ENCODE data around the gene SDHAF2.

SDHAF2 gene

DNA sequence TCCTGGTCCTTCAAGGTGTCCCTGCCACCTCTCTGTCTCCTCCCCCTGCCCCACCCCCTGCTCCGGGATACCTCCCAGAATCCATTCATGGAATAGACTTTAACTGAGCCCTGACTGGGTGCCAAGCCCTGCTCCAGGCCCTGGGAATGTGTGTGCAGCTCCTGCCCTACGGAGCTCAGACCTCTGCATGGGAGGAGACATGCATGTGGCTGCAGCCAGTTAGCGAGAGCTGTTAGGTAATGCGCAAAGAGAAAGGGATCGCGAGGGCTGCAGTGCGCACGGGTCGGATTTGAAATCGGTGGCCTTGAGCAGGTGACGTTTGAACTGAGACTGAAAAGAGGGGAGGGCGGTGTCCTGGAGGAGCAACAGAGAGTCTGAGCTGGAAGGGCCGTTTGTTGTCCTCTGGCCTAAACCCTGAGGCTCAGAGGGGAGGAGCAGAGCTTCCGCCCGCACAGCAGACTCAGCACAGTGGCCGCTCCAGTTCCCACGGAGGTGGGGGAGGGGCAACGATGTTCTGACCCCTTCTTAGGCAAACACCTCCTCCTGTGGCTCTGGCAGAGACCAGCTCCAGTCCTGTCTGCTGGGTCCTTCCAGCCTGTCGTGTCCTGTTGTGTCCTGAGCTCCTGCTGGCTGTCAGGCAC lies 58.8 kb downstream of the SDHAF2 start:
- Mint-ChIP-seq H3K36me3 (ENCODE audit: low read depth) (peaks cover 5% of the 10 kb centered on the region), H3K27me3 (ENCODE audit: low read depth, poor library complexity) (peaks cover 8% of the 10 kb centered on the region), H3K27ac (peak overlapping the region; percentile 94), H3K9me3 (no peaks in the 10 kb centered on the region), H3K4me3 (peak overlapping the region; percentile 72), H3K4me1 (peaks cover 86% of the 10 kb centered on the region)
- TF ChIP-seq, protein P1, sequence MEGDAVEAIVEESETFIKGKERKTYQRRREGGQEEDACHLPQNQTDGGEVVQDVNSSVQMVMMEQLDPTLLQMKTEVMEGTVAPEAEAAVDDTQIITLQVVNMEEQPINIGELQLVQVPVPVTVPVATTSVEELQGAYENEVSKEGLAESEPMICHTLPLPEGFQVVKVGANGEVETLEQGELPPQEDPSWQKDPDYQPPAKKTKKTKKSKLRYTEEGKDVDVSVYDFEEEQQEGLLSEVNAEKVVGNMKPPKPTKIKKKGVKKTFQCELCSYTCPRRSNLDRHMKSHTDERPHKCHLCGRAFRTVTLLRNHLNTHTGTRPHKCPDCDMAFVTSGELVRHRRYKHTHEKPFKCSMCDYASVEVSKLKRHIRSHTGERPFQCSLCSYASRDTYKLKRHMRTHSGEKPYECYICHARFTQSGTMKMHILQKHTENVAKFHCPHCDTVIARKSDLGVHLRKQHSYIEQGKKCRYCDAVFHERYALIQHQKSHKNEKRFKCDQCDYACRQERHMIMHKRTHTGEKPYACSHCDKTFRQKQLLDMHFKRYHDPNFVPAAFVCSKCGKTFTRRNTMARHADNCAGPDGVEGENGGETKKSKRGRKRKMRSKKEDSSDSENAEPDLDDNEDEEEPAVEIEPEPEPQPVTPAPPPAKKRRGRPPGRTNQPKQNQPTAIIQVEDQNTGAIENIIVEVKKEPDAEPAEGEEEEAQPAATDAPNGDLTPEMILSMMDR (IDR thresholded peaks at IDR 0.05), result no peak
- peak; percentile 80 for DNase-seq

DNA sequence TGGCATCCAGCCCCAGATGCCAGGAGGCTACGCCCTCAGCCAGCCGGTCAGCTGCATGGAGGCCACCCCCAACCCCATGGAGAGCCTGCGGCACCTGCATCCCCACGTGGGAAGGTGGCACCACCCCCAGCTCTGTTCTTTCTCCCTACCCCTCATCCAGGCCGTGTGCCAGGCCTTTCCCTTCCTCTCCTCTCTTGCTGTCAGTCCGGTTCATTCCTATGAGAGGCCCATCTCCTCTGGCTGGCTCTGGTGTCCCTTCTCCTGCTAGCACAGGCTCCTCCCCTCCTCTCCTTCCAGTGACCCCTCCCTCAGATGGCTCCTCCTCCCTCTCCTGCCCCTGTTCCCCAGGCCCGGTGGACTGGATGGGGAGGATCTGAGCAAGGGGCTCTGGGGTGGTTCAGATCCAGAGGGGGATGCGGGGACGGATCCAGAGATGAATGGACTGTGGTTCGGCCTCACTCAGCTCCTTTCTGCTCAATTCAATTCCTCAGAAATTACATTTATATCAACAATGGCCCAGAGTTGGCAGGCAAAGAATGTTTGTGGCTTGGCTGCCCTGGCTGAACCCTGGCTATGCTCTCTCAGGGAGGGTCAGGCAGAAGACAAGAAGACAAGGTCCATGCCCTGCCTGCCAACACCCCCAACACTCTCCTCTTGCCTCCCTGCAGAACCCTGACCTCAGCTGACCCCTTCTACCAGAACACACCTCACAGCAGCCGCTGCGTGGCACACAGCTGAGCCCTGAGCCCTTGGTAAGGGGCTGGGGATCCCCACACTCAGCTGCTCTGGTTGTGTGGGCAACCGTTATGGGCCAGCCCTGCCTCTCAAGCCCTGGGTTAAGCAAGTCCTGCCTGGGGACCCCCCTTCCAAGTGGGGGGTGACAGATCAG lies 60.2 kb downstream of the SDHAF2 start:
- peak; percentile 59 for DNase-seq
- peak overlapping the region; percentile 65 for H3K4me3 Mint-ChIP-seq
- no peak overlapping the region for H3K27ac Mint-ChIP-seq
- TF ChIP-seq, protein P1 (IDR thresholded peaks at IDR 0.05), result no peak
- H3K36me3 Mint-ChIP-seq (ENCODE audit: low read depth), result peaks cover 5% of the 10 kb centered on the region
- peaks cover 84% of the 10 kb centered on the region for H3K4me1 Mint-ChIP-seq
- H3K9me3 Mint-ChIP-seq, result no peaks in the 10 kb centered on the region
- peaks cover 10% of the 10 kb centered on the region for H3K27me3 Mint-ChIP-seq (ENCODE audit: low read depth, poor library complexity)

DNA sequence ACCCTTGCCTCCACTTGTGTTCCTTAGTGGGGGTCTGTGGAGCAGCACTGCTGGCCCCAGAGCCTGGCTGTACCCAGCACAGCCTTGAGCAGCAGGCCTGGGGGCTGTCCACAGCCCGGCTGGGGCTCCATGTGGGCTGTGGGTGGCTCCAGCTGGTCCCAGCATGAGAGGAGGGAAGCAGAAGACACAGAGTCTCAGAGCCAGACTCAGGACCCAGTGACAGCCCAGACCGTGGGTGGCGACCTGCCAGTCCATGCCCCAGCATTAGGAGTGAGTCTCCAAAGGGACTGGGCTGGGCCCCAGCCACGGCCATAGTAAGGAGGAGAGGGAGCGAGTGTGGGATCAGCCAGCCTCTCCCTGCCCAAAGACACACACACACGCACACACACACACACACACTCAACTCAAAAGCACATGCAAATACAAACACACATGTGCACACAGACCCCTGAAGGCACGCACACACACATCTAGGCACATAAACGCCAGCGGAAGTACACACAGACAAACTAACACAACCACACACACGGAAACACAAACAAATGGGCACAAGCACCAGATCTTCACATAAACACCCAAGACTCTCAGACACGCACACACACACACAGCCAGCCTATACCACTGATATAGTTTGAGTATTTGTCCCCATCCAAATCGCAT lies 61.9 kb downstream of the SDHAF2 start:
- TF ChIP-seq, protein P1 (IDR thresholded peaks at IDR 0.05), result no peak
- peaks cover 79% of the 10 kb centered on the region for H3K4me1 Mint-ChIP-seq
- no peak for DNase-seq
- H3K27me3 Mint-ChIP-seq (ENCODE audit: low read depth, poor library complexity), result peaks cover 10% of the 10 kb centered on the region
- peaks cover 5% of the 10 kb centered on the region for H3K36me3 Mint-ChIP-seq (ENCODE audit: low read depth)
- no peak overlapping the region for H3K4me3 Mint-ChIP-seq
- H3K27ac Mint-ChIP-seq, result no peak overlapping the region
- H3K9me3 Mint-ChIP-seq, result no peaks in the 10 kb centered on the region

DNA sequence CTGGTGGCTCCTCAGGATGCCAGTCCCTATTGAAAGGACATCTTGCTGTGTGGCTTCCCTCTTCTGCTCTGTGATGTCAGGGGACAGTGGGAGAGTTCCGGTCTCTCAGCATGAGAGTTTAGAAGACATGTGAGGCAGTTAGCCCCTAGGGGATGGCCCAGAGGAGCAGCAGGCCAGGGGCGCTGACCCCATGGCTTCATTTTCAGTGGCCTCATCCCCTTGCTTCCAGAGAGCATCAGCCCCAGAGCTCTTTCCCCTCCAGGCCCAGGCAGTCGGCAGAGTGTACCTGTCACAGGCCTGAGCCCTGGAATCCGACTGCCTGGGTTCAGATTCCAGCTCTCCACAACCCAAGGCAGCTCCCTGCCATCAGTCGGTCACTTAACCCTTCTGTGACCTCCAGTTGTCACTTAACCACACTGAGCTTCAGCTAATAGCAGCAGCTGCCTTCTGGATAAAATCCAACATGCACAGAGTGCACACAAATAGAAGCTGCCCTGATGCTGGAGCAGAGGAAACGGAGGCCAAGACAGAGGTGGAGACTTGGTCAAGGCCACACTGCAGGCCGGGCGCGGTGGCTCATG lies 64.5 kb downstream of the SDHAF2 start:
- Mint-ChIP-seq H3K36me3 (ENCODE audit: low read depth) (no peaks in the 10 kb centered on the region), H3K27ac (peak overlapping the region; percentile 78), H3K4me1 (peaks cover 54% of the 10 kb centered on the region), H3K4me3 (no peak overlapping the region), H3K27me3 (ENCODE audit: low read depth, poor library complexity) (peaks cover 13% of the 10 kb centered on the region), H3K9me3 (no peaks in the 10 kb centered on the region)
- TF ChIP-seq, protein P1 (IDR thresholded peaks at IDR 0.05), result no peak
- DNase-seq, result no peak

DNA sequence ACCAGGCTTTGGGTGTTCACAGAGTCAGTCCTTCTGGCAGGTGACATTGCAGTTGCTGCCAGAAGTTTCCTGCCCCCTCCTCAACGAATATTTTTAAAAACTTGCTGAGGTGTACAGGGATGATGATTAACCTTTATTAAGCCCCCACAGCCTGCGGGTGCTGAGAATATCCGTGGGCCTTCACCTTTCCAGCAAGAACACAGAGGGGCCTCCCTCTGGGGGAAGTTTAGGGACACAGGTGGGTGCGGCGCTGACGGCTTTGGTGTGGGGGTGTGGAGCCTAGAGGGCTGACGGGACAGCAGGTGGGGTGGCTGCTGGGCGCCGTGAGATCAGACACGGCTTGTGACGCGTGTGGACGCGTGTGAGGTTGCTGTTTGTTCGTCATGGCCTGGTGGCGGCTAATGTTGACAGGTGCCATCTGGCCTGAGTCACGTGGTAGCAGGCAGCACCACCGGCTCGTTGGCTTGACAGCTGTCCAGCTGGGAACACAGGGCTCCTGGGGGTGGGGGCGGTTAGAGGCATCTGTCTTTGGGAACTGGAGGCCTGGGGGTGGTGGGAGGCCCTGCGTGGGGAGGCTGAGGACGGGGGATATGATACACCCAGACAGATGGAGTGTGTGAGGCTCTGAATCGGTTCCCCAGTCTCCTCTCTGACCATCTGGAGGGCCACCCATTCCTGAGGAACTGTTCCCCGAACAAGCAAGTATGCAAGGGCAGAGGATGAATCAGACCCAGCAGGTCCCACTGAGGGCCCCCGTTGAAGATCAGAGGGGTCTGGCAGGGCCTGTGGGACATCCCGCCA lies 66.1 kb downstream of the SDHAF2 start:
- Mint-ChIP-seq H3K9me3 (no peaks in the 10 kb centered on the region), H3K4me3 (no peak overlapping the region), H3K27me3 (ENCODE audit: low read depth, poor library complexity) (peaks cover 20% of the 10 kb centered on the region), H3K4me1 (peaks cover 39% of the 10 kb centered on the region), H3K36me3 (ENCODE audit: low read depth) (no peaks in the 10 kb centered on the region), H3K27ac (no peak overlapping the region)
- TF ChIP-seq, protein P1 (IDR thresholded peaks at IDR 0.05), result no peak
- DNase-seq, result no peak

All from nephron progenitor cell (in vitro differentiated cells).